HepG2 (cell line): ENCODE data around the gene FAM234A. TPM values are rescaled to one million over a fixed set of nuclear protein-coding genes. Genes with fewer than 3 reads are reported as not detected.

Experiments
- ATAC-seq: fragments of 200-7000 bp; cut with Tn5 transposase; 3 replicates; pipeline ENCODE4 v1.9.1; 2020; ENCODE audit warnings: mild to moderate bottlenecking, moderate library complexity
- BruUV-seq: library from RNA; stranded (reverse); fragments of 400-500 nt; replicated peaks from 2 replicates; lab custom pipeline; 2021; lab: Mats Ljungman, UMichigan
- CTCF ChIA-PET: fragments of 300-600 bp; formaldehyde crosslinking; extraction: SDS; loops from one replicate; lab custom pipeline; 2021; ENCODE audit warnings: low total read pairs, inconsistent platforms, low intra/inter-chr PET ratio; lab: Yijun Ruan, JAX
- POLR2A ChIA-PET: fragments of 350-600 bp; sonication (Branson Sonifier 250); formaldehyde crosslinking; loops from one replicate; lab custom pipeline; 2020; ENCODE audit warnings: antibody characterized with exemption, inconsistent platforms; lab: Yijun Ruan, JAX
- DNase-seq: peaks from one replicate; pipeline ENCODE4 v3.0.0-alpha.2; 2015; ENCODE audit warnings: low spot score
- FAIRE-seq: peaks from 3 replicates; lab custom pipeline; 2011; peaks lifted over from hg19 to GRCh38; lab: Jason Lieb, UNC
- H2AFZ ChIP-seq: one replicate; pipeline ENCODE4 v1.6.1; 2011; ENCODE audit warnings: low read length, inconsistent platforms
- H3K27ac ChIP-seq: fragments of 300-600 bp; 3 replicates; pipeline ENCODE4 v1.8.0; 2011; ENCODE audit warnings: mixed run types, mild to moderate bottlenecking, mixed read lengths, low read length, inconsistent platforms; ENCODE audit not compliant: insufficient read depth; ENCODE audit errors: extremely low read length
- H3K27me3 ChIP-seq, 2 experiments: fragments of 200-600 bp in 1 of 2; 2 replicates in 1 of 2; 3 replicates in 1 of 2; pipeline versions ENCODE4 v1.6.0 to v1.8.0; 2011; ENCODE audit warnings: low read length in 2 of 2, mild to moderate bottlenecking in 2 of 2, moderate library complexity in 2 of 2, inconsistent platforms in 1 of 2; ENCODE audit not compliant: insufficient read depth in 2 of 2, control insufficient read depth in 1 of 2
- H3K36me3 ChIP-seq, 2 experiments: fragments of 200-600 bp in 1 of 2; replicated peaks in 1 of 2; 2 replicates in 1 of 2; 3 replicates in 1 of 2; pipeline versions ENCODE4 v1.5.1 to v1.8.0; 2011; ENCODE audit warnings: low read length in 2 of 2, inconsistent platforms in 1 of 2; ENCODE audit not compliant: insufficient read depth in 2 of 2, control insufficient read depth in 1 of 2
- H3K4me1 ChIP-seq: 2 replicates; pipeline ENCODE4 v1.5.1; 2012; ENCODE audit warnings: low read length, inconsistent platforms; ENCODE audit not compliant: insufficient read depth
- H3K4me2 ChIP-seq: 2 replicates; pipeline ENCODE4 v1.6.0; 2011; ENCODE audit warnings: low read depth, low read length, inconsistent platforms
- H3K4me3 ChIP-seq, 3 experiments: fragments of 200-600 bp in 1 of 3; sonication (generic), shearing (Covaris generic) in 1 of 3; replicated peaks in 1 of 3; 2 replicates each; pipeline ENCODE4 v1.5.1; 2011 to 2016; ENCODE audit warnings: low read length in 3 of 3, inconsistent platforms in 2 of 3, low read depth in 2 of 3, mild to moderate bottlenecking in 2 of 3, control low read depth in 1 of 3, mixed read lengths in 1 of 3; ENCODE audit not compliant: insufficient read depth in 1 of 3
- H3K79me2 ChIP-seq: one replicate; pipeline ENCODE4 v1.6.1; 2011; ENCODE audit warnings: low read length, inconsistent platforms; ENCODE audit not compliant: insufficient read depth
- H3K9ac ChIP-seq: 2 replicates; pipeline ENCODE4 v1.6.0; 2011; ENCODE audit warnings: mild to moderate bottlenecking, low read depth, low read length, inconsistent platforms; ENCODE audit not compliant: insufficient read depth
- H3K9me3 ChIP-seq: 2 replicates; pipeline ENCODE4 v1.5.1; 2012; ENCODE audit warnings: mild to moderate bottlenecking, low read length
- H4K20me1 ChIP-seq: 2 replicates; pipeline ENCODE4 v1.6.0; 2011; ENCODE audit warnings: inconsistent platforms, mild to moderate bottlenecking, low read length, moderate library complexity; ENCODE audit not compliant: insufficient read depth
- ATF7-NPFF ChIP-seq: sonication (generic); formaldehyde crosslinking; IDR thresholded peaks from 2 replicates; pipeline ENCODE4 v1.8.1; 2023; ENCODE audit warnings: mild to moderate bottlenecking, low read depth, missing genetic modification reagents, moderate library complexity
- CREB1 ChIP-seq, 2 experiments: fragments of 450-650 bp in 1 of 2; IDR thresholded peaks; 2 replicates each; pipeline ENCODE4 v1.6.1; 2016 to 2017; ENCODE audit warnings: control low read depth in 1 of 2, mild to moderate bottlenecking in 1 of 2, missing compliant biosample characterization in 1 of 2, missing genetic modification characterization in 1 of 2
- MTF2 ChIP-seq: sonication (generic); formaldehyde crosslinking; IDR thresholded peaks from 2 replicates; pipeline ENCODE4 v1.5.0; 2020; ENCODE audit warnings: missing genetic modification reagents, borderline replicate concordance
- NFIB ChIP-seq: sonication (generic); formaldehyde crosslinking; IDR thresholded peaks from 2 replicates; pipeline ENCODE4 v1.9.0; 2021; ENCODE audit warnings: missing genetic modification reagents, mild to moderate bottlenecking, borderline replicate concordance
- PAX8 ChIP-seq: sonication (generic); formaldehyde crosslinking; IDR thresholded peaks from 2 replicates; pipeline ENCODE4 v1.8.0; 2022; ENCODE audit warnings: mild to moderate bottlenecking, missing genetic modification reagents, borderline replicate concordance
- SNRNP70 ChIP-seq: fragments of 200-400 bp; formaldehyde crosslinking; IDR thresholded peaks from 2 replicates; pipeline ENCODE4 v1.6.1; 2017; ENCODE audit warnings: mild to moderate bottlenecking, low read depth, low read length, moderate library complexity
- ZFP90 ChIP-seq: sonication (generic); formaldehyde crosslinking; IDR thresholded peaks from 2 replicates; pipeline ENCODE4 v1.8.0; 2022; ENCODE audit warnings: missing genetic modification reagents, mild to moderate bottlenecking, inconsistent platforms, borderline replicate concordance
- ZNF225 ChIP-seq: sonication (generic); formaldehyde crosslinking; IDR thresholded peaks from 2 replicates; pipeline ENCODE4 v1.4.0; 2020; ENCODE audit warnings: mild to moderate bottlenecking, missing genetic modification reagents
- ZNF30 ChIP-seq: sonication (generic); formaldehyde crosslinking; IDR thresholded peaks from 2 replicates; pipeline ENCODE4 v1.5.0; 2020; ENCODE audit warnings: mild to moderate bottlenecking, missing genetic modification reagents
- ZNF446 ChIP-seq: sonication (generic); formaldehyde crosslinking; IDR thresholded peaks from 2 replicates; pipeline ENCODE4 v1.5.0; 2020; ENCODE audit warnings: mild to moderate bottlenecking, missing genetic modification reagents
- WGBS: methylation state at CpG from one replicate; pipeline ENCODE4 v1.1.6; 2017; ENCODE audit warnings: low lambda C conversion rate; 5-methylcytosine and 5-hydroxymethylcytosine counted together
- in situ Hi-C: cut with HindIII; loops from 2 replicates; pipeline ENCODE4 v1.10.0; 2017; ENCODE audit warnings: low pct_unique_long_range_greater_than_20kb; ENCODE audit not compliant: extremely low pct_ligation_motif_present
- intact Hi-C: fragments of 100-400 bp; cut with micrococcal nuclease; formaldehyde crosslinking; loops from one replicate; pipeline ENCODE4 v1.10.0; 2022; ENCODE audit not compliant: unreplicated experiment
- polyA plus RNA-seq, 8 experiments: library from polyadenylated mRNA; depleted of rRNA in 3 of 8; stranded (reverse) in 7 of 8; unstranded in 1 of 8; fragments of >200 nt; fragmentation: Illumina TruSeq in 4 of 8; extraction: Trizol in 4 of 8; gene quantifications; 2 replicates each; pipeline versions ENCODE4 v1.2.1 to v1.2.3, GENCODE V29; 2011 to 2016; ENCODE audit warnings: low read depth in 4 of 8, missing spikeins in 1 of 8, mixed read lengths in 1 of 8; ENCODE audit not compliant: insufficient read depth in 1 of 8
- total RNA-seq, 5 experiments: library from RNA; depleted of rRNA; stranded (reverse); fragments of >200 nt; fragmentation: Illumina TruSeq; extraction: Trizol; gene quantifications; 2 replicates each; pipeline ENCODE4 v1.2.3, GENCODE V29; 2016; ENCODE audit warnings: low read depth in 1 of 5
- TF ChIP-seq, protein P1 (sequence below): IDR thresholded peaks from 2 replicates; pipeline ENCODE4 v1.6.1; 2012; ENCODE audit warnings: inconsistent platforms
- TF ChIP-seq, protein P2 (sequence below): sonication (generic); formaldehyde crosslinking; IDR thresholded peaks from 2 replicates; pipeline ENCODE4 v1.4.0; 2020; ENCODE audit warnings: missing genetic modification reagents
- TF ChIP-seq, protein P3 (sequence below): sonication (generic); formaldehyde crosslinking; IDR thresholded peaks from 2 replicates; pipeline ENCODE4 v1.5.1; 2020; ENCODE audit warnings: mild to moderate bottlenecking, missing genetic modification reagents, moderate library complexity
- TF ChIP-seq, protein P4 (sequence below): conservative IDR thresholded peaks from 2 replicates; pipeline ENCODE4 v1.6.1; 2018; ENCODE audit warnings: missing genetic modification reagents

The FAM234A gene
- total and polyA plus RNA-seq, 2 of the 13 experiments (the other 11 are each of a cell fraction or from before 2014, with no cell fraction given): 29.2 to 34.4 TPM

DNA sequence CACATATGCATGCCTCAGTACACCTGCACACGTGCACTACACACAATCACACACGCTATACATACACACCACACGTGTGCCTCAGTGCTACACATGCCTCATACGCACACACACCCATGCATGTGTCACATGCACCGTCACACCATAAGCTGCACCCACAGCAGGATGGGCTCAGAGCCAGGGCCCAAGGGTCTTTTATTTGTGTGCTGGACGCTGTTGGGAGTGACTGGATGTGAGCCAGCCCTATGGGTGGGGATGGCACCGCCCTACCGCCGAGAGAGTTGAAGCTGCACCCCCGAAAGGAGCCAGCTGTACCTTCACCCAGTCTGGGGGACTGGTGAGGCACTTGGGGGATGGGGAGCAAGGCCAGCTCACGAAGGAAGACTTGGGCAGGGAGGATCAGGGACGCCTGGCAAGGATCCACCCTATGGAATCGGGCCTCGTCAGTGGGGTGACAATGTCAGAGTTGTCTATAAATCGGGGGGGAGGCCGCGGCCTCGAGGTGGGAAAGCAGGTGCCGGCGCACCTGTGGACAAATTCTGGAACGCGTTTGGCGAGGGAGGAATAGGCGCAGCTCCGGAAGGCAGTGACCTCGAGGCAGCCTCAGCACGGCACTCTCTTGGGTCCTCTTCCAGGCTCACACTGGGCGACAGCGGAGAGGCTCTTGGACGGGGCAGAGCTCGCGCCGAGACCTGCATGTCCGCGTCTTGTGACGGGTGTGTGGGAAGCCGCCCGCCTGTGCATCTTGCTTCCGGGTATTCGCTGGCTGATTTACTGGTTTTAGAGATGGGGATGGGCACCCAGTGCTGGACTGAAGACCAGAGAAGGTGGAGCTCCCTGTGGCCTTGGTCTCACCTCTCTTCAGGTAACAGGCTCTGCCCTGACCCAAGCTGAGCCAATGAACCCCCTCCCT lies 33.8 kb downstream of the FAM234A start:
- Histone ChIP-seq H3K4me3 (peak overlapping the region in 1 of 3 experiments; percentile 44; a peak in 1 of 6 replicates), H3K27me3 (peaks cover 18 to 49% of the 10 kb centered on the region in 2 experiments; a peak in 4 of 5 replicates), H3K4me1 (peaks cover 36% of the 10 kb centered on the region), H3K36me3 (0 out of 5 replicates have a peak, but pooled peaks cover 0 to 4% of the 10 kb centered on the region in 2 experiments), H2AFZ (no peak overlapping the region), H3K4me2 (peak overlapping the region; percentile 73), H4K20me1 (no peaks in the 10 kb centered on the region), H3K27ac (no peak overlapping the region), H3K79me2 (no peaks in the 10 kb centered on the region), H3K9ac (no peak overlapping the region), H3K9me3 (no peaks in the 10 kb centered on the region)
- DNase-seq: no peak
- 26% methylated on average over 24 of the region's 40 CpGs for WGBS
- ChIA-PET CTCF (no interaction called here), POLR2A (interaction anchor here (0.5 kb wide), 1 partner anchor 84 kb away, joined by 3 read pairs; the partner anchor contains the start of gene AXIN1)
- in situ Hi-C loops: no loop called here
- FAIRE-seq: no peak
- intact Hi-C loops: no loop called here
- peak; percentile 37 for ATAC-seq
- BruUV-seq: no TSS peak
- 0 out of 2 replicates have a peak, but pooled peaks have one; percentile 4 for TF ChIP-seq CREB1 (IDR thresholded peaks at IDR 0.05)
- no peak for TF ChIP-seq CREB1 (CRISPR knock-in tag; IDR thresholded peaks at IDR 0.05)
- no peak for TF ChIP-seq ATF7-NPFF (CRISPR knock-in tag)
- no peak for TF ChIP-seq NFIB (CRISPR knock-in tag)
- no peak for TF ChIP-seq ZNF30
- TF ChIP-seq, protein P1, sequence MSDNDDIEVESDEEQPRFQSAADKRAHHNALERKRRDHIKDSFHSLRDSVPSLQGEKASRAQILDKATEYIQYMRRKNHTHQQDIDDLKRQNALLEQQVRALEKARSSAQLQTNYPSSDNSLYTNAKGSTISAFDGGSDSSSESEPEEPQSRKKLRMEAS: 0 out of 2 replicates have a peak, but pooled peaks have one; percentile 27
- TF ChIP-seq PAX8: no peak
- TF ChIP-seq, protein P2, sequence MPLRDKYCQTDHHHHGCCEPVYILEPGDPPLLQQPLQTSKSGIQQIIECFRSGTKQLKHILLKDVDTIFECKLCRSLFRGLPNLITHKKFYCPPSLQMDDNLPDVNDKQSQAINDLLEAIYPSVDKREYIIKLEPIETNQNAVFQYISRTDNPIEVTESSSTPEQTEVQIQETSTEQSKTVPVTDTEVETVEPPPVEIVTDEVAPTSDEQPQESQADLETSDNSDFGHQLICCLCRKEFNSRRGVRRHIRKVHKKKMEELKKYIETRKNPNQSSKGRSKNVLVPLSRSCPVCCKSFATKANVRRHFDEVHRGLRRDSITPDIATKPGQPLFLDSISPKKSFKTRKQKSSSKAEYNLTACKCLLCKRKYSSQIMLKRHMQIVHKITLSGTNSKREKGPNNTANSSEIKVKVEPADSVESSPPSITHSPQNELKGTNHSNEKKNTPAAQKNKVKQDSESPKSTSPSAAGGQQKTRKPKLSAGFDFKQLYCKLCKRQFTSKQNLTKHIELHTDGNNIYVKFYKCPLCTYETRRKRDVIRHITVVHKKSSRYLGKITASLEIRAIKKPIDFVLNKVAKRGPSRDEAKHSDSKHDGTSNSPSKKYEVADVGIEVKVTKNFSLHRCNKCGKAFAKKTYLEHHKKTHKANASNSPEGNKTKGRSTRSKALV: peak; percentile 67; the same call in 1 of the 2 replicates
- 0 out of 2 replicates have a peak, but pooled peaks have one; percentile 35 for TF ChIP-seq ZFP90 (CRISPR knock-in tag)
- no peak for TF ChIP-seq ZNF225 (CRISPR knock-in tag)
- no peak for TF ChIP-seq SNRNP70
- TF ChIP-seq, protein P3, sequence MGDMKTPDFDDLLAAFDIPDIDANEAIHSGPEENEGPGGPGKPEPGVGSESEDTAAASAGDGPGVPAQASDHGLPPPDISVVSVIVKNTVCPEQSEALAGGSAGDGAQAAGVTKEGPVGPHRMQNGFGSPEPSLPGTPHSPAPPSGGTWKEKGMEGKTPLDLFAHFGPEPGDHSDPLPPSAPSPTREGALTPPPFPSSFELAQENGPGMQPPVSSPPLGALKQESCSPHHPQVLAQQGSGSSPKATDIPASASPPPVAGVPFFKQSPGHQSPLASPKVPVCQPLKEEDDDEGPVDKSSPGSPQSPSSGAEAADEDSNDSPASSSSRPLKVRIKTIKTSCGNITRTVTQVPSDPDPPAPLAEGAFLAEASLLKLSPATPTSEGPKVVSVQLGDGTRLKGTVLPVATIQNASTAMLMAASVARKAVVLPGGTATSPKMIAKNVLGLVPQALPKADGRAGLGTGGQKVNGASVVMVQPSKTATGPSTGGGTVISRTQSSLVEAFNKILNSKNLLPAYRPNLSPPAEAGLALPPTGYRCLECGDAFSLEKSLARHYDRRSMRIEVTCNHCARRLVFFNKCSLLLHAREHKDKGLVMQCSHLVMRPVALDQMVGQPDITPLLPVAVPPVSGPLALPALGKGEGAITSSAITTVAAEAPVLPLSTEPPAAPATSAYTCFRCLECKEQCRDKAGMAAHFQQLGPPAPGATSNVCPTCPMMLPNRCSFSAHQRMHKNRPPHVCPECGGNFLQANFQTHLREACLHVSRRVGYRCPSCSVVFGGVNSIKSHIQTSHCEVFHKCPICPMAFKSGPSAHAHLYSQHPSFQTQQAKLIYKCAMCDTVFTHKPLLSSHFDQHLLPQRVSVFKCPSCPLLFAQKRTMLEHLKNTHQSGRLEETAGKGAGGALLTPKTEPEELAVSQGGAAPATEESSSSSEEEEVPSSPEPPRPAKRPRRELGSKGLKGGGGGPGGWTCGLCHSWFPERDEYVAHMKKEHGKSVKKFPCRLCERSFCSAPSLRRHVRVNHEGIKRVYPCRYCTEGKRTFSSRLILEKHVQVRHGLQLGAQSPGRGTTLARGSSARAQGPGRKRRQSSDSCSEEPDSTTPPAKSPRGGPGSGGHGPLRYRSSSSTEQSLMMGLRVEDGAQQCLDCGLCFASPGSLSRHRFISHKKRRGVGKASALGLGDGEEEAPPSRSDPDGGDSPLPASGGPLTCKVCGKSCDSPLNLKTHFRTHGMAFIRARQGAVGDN (CRISPR knock-in tag): peak; percentile 54
- no peak for TF ChIP-seq MTF2 (CRISPR knock-in tag)
- no peak for TF ChIP-seq ZNF446 (CRISPR knock-in tag)
- TF ChIP-seq, protein P4, sequence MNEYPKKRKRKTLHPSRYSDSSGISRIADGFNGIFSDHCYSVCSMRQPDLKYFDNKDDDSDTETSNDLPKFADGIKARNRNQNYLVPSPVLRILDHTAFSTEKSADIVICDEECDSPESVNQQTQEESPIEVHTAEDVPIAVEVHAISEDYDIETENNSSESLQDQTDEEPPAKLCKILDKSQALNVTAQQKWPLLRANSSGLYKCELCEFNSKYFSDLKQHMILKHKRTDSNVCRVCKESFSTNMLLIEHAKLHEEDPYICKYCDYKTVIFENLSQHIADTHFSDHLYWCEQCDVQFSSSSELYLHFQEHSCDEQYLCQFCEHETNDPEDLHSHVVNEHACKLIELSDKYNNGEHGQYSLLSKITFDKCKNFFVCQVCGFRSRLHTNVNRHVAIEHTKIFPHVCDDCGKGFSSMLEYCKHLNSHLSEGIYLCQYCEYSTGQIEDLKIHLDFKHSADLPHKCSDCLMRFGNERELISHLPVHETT: no peak
